ENCODE results near the gene PKP2. TPM values are rescaled to one million over a fixed set of nuclear protein-coding genes. Genes with fewer than 3 reads are reported as not detected.

PKP2 gene
- 144 and 147 TPM in 2 replicates for polyA plus RNA-seq (2013)

DNA sequence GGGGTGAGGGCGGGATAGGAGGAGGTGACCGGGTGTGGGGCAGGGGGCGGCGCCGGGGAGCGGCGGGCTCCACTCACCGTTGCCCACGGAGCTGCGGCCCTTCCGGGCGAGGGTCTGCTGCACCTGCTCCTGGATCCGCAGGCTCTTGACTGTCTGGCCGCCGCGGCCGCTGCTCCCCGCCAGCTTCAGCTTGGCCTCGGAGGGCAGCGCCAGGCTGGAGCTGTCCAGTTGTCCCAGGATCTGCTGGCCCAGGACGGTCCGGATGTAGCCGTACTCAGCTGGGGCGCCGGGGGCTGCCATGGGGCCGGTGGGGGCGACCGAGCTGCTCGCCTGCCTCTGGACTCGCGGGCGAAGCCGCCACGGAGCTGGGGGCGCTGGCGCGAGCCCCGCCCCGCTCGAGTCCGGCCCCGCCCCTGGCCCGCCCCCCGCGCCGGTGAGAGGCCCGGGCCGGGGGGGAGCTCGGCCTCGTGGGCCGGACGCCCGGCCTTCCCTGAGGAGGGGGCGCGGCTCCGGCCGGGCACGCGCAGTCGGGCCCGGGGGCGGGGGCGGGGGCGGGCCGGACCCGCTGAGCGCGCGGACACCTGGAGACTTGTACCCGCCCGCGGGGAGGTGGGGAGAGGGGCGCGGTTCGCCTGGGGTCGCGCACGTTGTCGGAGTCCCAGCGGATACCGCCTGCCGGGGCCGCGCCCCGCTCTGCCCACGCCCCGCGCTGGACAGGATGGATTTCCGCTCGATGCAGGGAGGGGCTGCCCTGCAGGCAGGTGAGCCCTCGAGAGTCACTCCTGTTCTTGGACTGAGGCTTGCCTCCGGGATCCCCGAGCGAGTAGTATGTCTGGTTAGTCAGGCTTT lies at the start of gene PKP2:
Gene PKP2, minus strand, starts transcription at position 346 of the 849 bp plus-strand sequence. Its CDS starts 46 bp downstream, at position 300.
- H2AK5ac ChIP-seq (ENCODE audit: low read length): peak within 1 kb of the TSS; percentile 18
- peak within 1 kb of the TSS; percentile 86 for H3K18ac ChIP-seq (ENCODE audit: low read length)
- peak within 1 kb of the TSS; percentile 99 for H3K4me3 ChIP-seq (ENCODE audit: low read depth, low read length)
- H3K9me3 ChIP-seq (ENCODE audit: insufficient read depth, low read depth, low read length): no peaks in the 10 kb centered on the region
- H3K23ac ChIP-seq (ENCODE audit: low read length): no peak within 1 kb of the TSS
- peak within 1 kb of the TSS; percentile 75 for H4K91ac ChIP-seq (ENCODE audit: low read depth, low read length)
- H3K4me1 ChIP-seq (ENCODE audit: control insufficient read depth in 1 of 2, insufficient read depth in 2 of 2, low read length in 2 of 2): peaks cover 5 to 9% of the 10 kb centered on the region in 2 experiments
- peaks cover 20% of the 10 kb centered on the region for H3K79me1 ChIP-seq (ENCODE audit: low read length)
- peak within 1 kb of the TSS; percentile 98 for H3K4ac ChIP-seq (ENCODE audit: low read depth, low read length)
- peak within 1 kb of the TSS; percentile 65 for H3K4me2 ChIP-seq (ENCODE audit: low read length)
- H3K79me2 ChIP-seq (ENCODE audit: control insufficient read depth, insufficient read depth, low read length, poor library complexity): peaks cover 10% of the 10 kb centered on the region
- peak within 1 kb of the TSS; percentile 56 for H2AFZ ChIP-seq (ENCODE audit: insufficient read depth, low read length, poor library complexity)
- peak within 1 kb of the TSS; percentile 89 for H2BK5ac ChIP-seq (ENCODE audit: low read depth, low read length, poor library complexity)
- no peak within 1 kb of the TSS for H2BK12ac ChIP-seq (ENCODE audit: low read length)
- peak within 1 kb of the TSS; percentile 79 for H3K27ac ChIP-seq (ENCODE audit: low read depth, low read length)
- H4K12ac ChIP-seq (ENCODE audit: low read depth, low read length): no peak within 1 kb of the TSS
- no CpG with 5 or more reads among the region's 94 CpGs for WGBS (ENCODE audit: extremely low coverage, insufficient coverage, insufficient read length)
- peak within 1 kb of the TSS; percentile 89 for H2BK120ac ChIP-seq (ENCODE audit: insufficient read depth, low read length, poor library complexity)
- peak within 1 kb of the TSS; percentile 86 for H3K14ac ChIP-seq (ENCODE audit: low read length)
- DNase-seq: peak; percentile 98 to 99
- no peaks in the 10 kb centered on the region for H3K36me3 ChIP-seq (ENCODE audit: control insufficient read depth in 1 of 2, insufficient read depth in 2 of 2, low read length in 2 of 2)
- H3K9ac ChIP-seq (ENCODE audit: low read length): peak within 1 kb of the TSS; percentile 92
- H3K27me3 ChIP-seq (ENCODE audit: insufficient read depth, low read length): no peaks in the 10 kb centered on the region
- H4K8ac ChIP-seq (ENCODE audit: low read depth, low read length): peak within 1 kb of the TSS; percentile 74

- WGBS (ENCODE audit: extremely low coverage, insufficient coverage, insufficient read length): no CpG with 5 or more reads among the region's 6 CpGs
- Histone ChIP-seq H3K27me3 (ENCODE audit: insufficient read depth, low read length) (no peaks in the 10 kb centered on the region), H3K79me2 (ENCODE audit: control insufficient read depth, insufficient read depth, low read length, poor library complexity) (no peaks in the 10 kb centered on the region), H3K36me3 (ENCODE audit: control insufficient read depth in 1 of 2, insufficient read depth in 2 of 2, low read length in 2 of 2) (no peaks in the 10 kb centered on the region), H3K4me2 (ENCODE audit: low read length) (no peak overlapping the region), H3K9ac (ENCODE audit: low read length) (no peak overlapping the region), H3K14ac (ENCODE audit: low read length) (peak overlapping the region; percentile 37), H4K8ac (ENCODE audit: low read depth, low read length) (no peak overlapping the region), H3K9me3 (ENCODE audit: insufficient read depth, low read depth, low read length) (no peaks in the 10 kb centered on the region), H2BK120ac (ENCODE audit: insufficient read depth, low read length, poor library complexity) (no peak overlapping the region), H2BK5ac (ENCODE audit: low read depth, low read length, poor library complexity) (no peak overlapping the region), H3K4ac (ENCODE audit: low read depth, low read length) (no peak overlapping the region), H3K27ac (ENCODE audit: low read depth, low read length) (peak overlapping the region; percentile 4), H3K18ac (ENCODE audit: low read length) (no peak overlapping the region), H3K23ac (ENCODE audit: low read length) (no peak overlapping the region), H4K91ac (ENCODE audit: low read depth, low read length) (no peak overlapping the region), H3K4me3 (ENCODE audit: low read depth, low read length) (no peak overlapping the region), H3K79me1 (ENCODE audit: low read length) (peaks cover 21% of the 10 kb centered on the region), H2BK12ac (ENCODE audit: low read length) (peak overlapping the region; percentile 76), H3K4me1 (ENCODE audit: control insufficient read depth in 1 of 2, insufficient read depth in 2 of 2, low read length in 2 of 2) (peaks cover 2 to 9% of the 10 kb centered on the region in 2 experiments), H4K12ac (ENCODE audit: low read depth, low read length) (no peak overlapping the region), H2AK5ac (ENCODE audit: low read length) (no peak overlapping the region), H2AFZ (ENCODE audit: insufficient read depth, low read length, poor library complexity) (no peak overlapping the region)
- DNase-seq: peak; percentile 93 to 98
Measured at GRCh38 chr12:32944195-32944594, 47.6 kb upstream of the PKP2 start.

- no peak overlapping the region for H3K4me2 ChIP-seq (ENCODE audit: low read length)
- H2AK5ac ChIP-seq (ENCODE audit: low read length): no peak overlapping the region
- H2BK12ac ChIP-seq (ENCODE audit: low read length): no peak overlapping the region
- H3K9ac ChIP-seq (ENCODE audit: low read length): no peak overlapping the region
- no peaks in the 10 kb centered on the region for H3K9me3 ChIP-seq (ENCODE audit: insufficient read depth, low read depth, low read length)
- H3K23ac ChIP-seq (ENCODE audit: low read length): no peak overlapping the region
- no peak overlapping the region for H2BK5ac ChIP-seq (ENCODE audit: low read depth, low read length, poor library complexity)
- no CpG with 5 or more reads among the region's 3 CpGs for WGBS (ENCODE audit: extremely low coverage, insufficient coverage, insufficient read length)
- H3K27ac ChIP-seq (ENCODE audit: low read depth, low read length): no peak overlapping the region
- H3K18ac ChIP-seq (ENCODE audit: low read length): no peak overlapping the region
- H3K27me3 ChIP-seq (ENCODE audit: insufficient read depth, low read length): no peaks in the 10 kb centered on the region
- no peak overlapping the region for H3K14ac ChIP-seq (ENCODE audit: low read length)
- no peak overlapping the region for H2AFZ ChIP-seq (ENCODE audit: insufficient read depth, low read length, poor library complexity)
- H3K36me3 ChIP-seq (ENCODE audit: control insufficient read depth in 1 of 2, insufficient read depth in 2 of 2, low read length in 2 of 2): no peaks in the 10 kb centered on the region
- H3K4me1 ChIP-seq (ENCODE audit: control insufficient read depth in 1 of 2, insufficient read depth in 2 of 2, low read length in 2 of 2): peaks cover 0 to 5% of the 10 kb centered on the region in 2 experiments
- H4K12ac ChIP-seq (ENCODE audit: low read depth, low read length): no peak overlapping the region
- H3K79me1 ChIP-seq (ENCODE audit: low read length): peaks cover 5% of the 10 kb centered on the region
- H3K79me2 ChIP-seq (ENCODE audit: control insufficient read depth, insufficient read depth, low read length, poor library complexity): no peaks in the 10 kb centered on the region
- no peak for DNase-seq
- no peak overlapping the region for H4K8ac ChIP-seq (ENCODE audit: low read depth, low read length)
- no peak overlapping the region for H4K91ac ChIP-seq (ENCODE audit: low read depth, low read length)
- H3K4me3 ChIP-seq (ENCODE audit: low read depth, low read length): no peak overlapping the region
- H2BK120ac ChIP-seq (ENCODE audit: insufficient read depth, low read length, poor library complexity): no peak overlapping the region
- no peak overlapping the region for H3K4ac ChIP-seq (ENCODE audit: low read depth, low read length)
Measured at GRCh38 chr12:32939801-32940200, 43.2 kb upstream of the PKP2 start.

DNA sequence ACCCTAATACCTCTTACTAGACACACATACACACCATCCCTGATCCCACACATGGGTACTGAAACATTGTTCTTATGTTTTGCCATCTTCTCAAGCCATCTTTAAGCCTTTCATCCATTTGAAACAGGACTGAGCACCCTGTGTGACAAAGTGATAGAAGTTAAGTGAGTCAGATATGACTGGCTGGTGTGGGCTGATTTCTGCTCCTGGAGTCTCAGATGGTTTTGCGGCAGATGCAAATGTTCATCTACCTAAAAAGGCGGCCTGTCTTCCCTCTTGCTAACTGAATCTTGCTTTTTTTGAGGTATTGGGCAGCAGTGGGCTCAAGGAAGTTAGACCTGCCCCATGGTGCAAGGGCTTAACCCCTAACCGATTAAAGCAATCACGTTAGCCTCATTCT lies 30.4 kb upstream of the PKP2 start:
- Histone ChIP-seq H3K79me2 (ENCODE audit: control insufficient read depth, insufficient read depth, low read length, poor library complexity) (no peaks in the 10 kb centered on the region), H3K4me2 (ENCODE audit: low read length) (no peak overlapping the region), H2AFZ (ENCODE audit: insufficient read depth, low read length, poor library complexity) (no peak overlapping the region), H3K79me1 (ENCODE audit: low read length) (peaks cover 2% of the 10 kb centered on the region), H3K23ac (ENCODE audit: low read length) (no peak overlapping the region), H3K27ac (ENCODE audit: low read depth, low read length) (no peak overlapping the region), H2BK5ac (ENCODE audit: low read depth, low read length, poor library complexity) (no peak overlapping the region), H4K91ac (ENCODE audit: low read depth, low read length) (no peak overlapping the region), H3K18ac (ENCODE audit: low read length) (no peak overlapping the region), H2BK12ac (ENCODE audit: low read length) (no peak overlapping the region), H4K12ac (ENCODE audit: low read depth, low read length) (no peak overlapping the region), H3K4me1 (ENCODE audit: control insufficient read depth in 1 of 2, insufficient read depth in 2 of 2, low read length in 2 of 2) (no peaks in the 10 kb centered on the region), H2BK120ac (ENCODE audit: insufficient read depth, low read length, poor library complexity) (no peak overlapping the region), H3K9me3 (ENCODE audit: insufficient read depth, low read depth, low read length) (no peaks in the 10 kb centered on the region), H3K14ac (ENCODE audit: low read length) (peak overlapping the region; percentile 11), H3K27me3 (ENCODE audit: insufficient read depth, low read length) (no peaks in the 10 kb centered on the region), H2AK5ac (ENCODE audit: low read length) (no peak overlapping the region), H3K9ac (ENCODE audit: low read length) (no peak overlapping the region), H3K4me3 (ENCODE audit: low read depth, low read length) (no peak overlapping the region), H4K8ac (ENCODE audit: low read depth, low read length) (no peak overlapping the region), H3K4ac (ENCODE audit: low read depth, low read length) (no peak overlapping the region), H3K36me3 (ENCODE audit: control insufficient read depth in 1 of 2, insufficient read depth in 2 of 2, low read length in 2 of 2) (no peaks in the 10 kb centered on the region)
- WGBS (ENCODE audit: extremely low coverage, insufficient coverage, insufficient read length): no CpG with 5 or more reads among the region's 4 CpGs
- no peak for DNase-seq
